GM19239 (cell line): ENCODE results near the gene MCOLN1.
A peak's percentile ranks its signal among the peaks of the same experiment; 100 is the strongest.
"Not testable (repeated sequence)": the region's sequence is repeated elsewhere in the genome, so short reads cannot be mapped to it uniquely, and the experiment has no call there.

Experiments
- DNase-seq: peaks from one replicate; pipeline ENCODE4 v3.0.0; 2011; ENCODE audit warnings: low spot score; ENCODE audit not compliant: insufficient read length
- FAIRE-seq: peaks from 2 replicates; lab custom pipeline; 2011; peaks lifted over from hg19 to GRCh38; lab: Jason Lieb, UNC

The MCOLN1 gene

DNA sequence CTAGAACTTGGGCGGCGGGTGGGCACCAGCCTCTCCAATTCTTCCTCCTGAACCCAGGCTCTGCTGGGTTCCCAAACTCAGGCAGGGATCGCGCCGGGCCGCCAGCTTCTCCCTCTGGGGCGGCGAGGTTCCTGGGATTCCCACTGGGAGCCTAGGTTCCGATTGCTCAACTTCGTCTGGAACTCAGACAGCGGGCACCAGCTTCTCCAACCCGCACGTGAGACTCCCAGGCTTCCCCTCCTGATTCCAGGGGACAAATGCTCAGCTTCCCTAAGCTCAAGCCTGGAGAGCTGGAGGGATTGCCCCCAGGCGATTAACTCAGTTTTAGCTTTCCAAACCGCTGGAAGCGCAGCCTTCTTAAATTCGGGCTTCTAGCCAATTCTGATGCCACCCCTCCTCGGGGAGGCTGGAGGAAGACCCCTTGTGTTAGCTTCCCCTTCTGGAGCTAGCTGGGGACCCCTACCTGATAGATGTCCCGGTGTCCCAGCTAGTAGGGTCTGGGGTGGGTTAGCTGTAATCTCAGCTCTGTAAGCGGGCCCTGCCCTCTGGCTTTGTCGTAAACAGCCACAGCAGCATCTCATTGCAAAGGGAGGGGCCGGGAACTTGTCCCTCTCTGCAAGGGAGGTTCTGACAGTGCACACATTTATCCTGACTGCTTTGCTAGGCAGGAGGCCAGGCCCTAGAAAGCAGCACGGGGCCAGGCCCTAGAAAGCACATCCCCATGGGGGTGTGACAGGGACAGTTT lies 671 bp downstream of the MCOLN1 start:
- no peak for DNase-seq
- FAIRE-seq, result no peak

- FAIRE-seq (no peak), DNase-seq (no peak)
Observed at GRCh38 chr19:7524523-7524922, 2.1 kb downstream of the MCOLN1 start.

- DNase-seq (no peak), FAIRE-seq (no peak)
Observed at GRCh38 chr19:7524992-7525739, 2.7 kb downstream of the MCOLN1 start.

- FAIRE-seq (no peak), DNase-seq (no peak)
Observed at GRCh38 chr19:7526059-7526929, 3.9 kb downstream of the MCOLN1 start.

GRCh38 chr19:7527516-7528191 lies 5.2 kb downstream of the MCOLN1 start:
- no peak for FAIRE-seq

DNA sequence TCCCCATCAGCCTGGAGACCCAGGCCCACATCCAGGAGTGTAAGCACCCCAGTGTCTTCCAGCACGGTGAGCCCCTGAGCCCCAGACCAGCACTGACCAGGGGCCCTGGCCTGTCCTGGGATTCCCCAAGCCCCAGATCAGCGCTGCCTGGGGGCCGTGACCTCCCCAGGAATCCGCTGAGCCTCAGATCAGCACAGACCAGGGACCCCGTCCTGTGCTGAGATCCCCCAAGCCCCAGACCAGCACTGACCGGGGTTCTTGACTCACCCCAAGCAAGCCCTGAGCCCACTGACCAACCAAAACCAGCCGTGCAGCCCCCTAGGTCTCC lies 5.7 kb downstream of the MCOLN1 start:
- FAIRE-seq, result no peak
- no peak for DNase-seq

More at GRCh38 chr19:7527516-7528191, 5.2 kb downstream of the MCOLN1 start:
- DNase-seq, result no peak

DNA sequence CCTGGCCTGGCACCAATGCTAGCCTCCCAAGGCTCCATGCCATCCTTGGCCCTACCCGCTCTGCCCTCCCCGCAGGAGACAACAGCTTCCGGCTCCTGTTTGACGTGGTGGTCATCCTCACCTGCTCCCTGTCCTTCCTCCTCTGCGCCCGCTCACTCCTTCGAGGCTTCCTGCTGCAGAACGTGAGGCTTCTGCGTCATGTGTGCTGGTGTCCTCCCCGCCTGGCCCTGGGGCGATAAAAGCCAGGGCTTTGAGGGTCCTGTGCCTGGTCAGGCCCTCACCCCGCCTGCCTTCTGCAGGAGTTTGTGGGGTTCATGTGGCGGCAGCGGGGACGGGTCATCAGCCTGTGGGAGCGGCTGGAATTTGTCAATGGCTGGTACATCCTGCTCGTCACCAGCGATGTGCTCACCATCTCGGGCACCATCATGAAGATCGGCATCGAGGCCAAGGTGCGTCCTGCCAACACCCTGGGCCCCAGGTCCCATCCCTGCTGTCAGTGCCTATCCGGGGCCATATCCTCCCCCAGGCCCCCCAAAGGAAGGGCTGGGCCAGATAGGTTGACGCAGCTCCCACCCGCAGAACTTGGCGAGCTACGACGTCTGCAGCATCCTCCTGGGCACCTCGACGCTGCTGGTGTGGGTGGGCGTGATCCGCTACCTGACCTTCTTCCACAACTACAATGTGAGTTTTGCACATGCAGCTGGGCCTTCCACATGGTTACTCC lies 6.3 kb downstream of the MCOLN1 start:
- DNase-seq, result no peak
- no peak for FAIRE-seq

DNA sequence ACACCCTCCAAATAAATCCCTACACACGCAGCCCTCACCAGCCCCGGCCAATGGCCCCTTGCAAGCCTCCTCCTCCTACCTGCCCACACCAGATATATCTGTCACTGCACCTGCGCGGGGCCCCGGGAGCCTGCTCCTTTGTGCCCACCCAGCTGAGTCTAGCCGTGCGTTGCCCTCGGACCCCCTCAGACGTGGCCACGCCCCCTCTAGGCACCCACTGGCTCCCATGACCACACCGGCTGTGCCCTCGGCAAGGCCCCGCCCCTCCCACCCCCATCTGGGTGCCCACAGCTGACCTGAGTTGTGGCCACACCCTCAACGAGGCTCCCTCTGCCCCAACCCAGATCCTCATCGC lies 6.8 kb downstream of the MCOLN1 start:
- DNase-seq (no peak), FAIRE-seq (no peak)

GRCh38 chr19:7529610-7530490 lies 7.4 kb downstream of the MCOLN1 start:
- DNase-seq, result no peak
- no peak for FAIRE-seq

GRCh38 chr19:7533281-7533885 lies 11.0 kb downstream of the MCOLN1 start:
- DNase-seq (no peak), FAIRE-seq (no peak)

- FAIRE-seq, result peak; percentile 94
- DNase-seq, result peak; percentile 97
Observed at GRCh38 chr19:7533925-7534480, 11.6 kb downstream of the MCOLN1 start.

DNA sequence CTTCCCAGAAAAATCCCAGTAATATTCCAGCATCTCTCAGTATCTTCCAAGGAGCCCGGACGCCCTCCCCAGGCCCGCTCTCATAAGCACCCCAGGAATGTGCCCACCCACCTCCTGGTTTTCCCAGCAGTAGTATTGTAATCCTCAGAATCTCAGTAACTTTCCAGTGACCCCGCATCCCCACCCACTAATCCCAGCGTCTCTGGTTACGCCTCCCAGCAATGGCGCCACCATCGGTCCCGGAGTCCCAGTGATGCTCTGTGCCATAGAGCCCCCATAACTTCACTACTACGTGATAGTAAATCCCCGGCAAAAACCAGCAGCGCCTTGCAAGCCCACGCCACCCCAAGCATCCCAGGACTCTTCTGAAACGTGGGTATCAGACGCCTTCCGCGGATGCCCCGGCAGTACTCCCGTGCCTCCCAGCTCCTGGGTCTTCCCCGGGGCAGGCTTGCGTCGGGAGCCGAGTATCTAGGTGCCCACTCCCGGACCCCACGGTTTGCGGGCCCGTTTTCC lies 12.2 kb downstream of the MCOLN1 start:
- DNase-seq (peak; percentile 49), FAIRE-seq (peak; percentile 48)

DNA sequence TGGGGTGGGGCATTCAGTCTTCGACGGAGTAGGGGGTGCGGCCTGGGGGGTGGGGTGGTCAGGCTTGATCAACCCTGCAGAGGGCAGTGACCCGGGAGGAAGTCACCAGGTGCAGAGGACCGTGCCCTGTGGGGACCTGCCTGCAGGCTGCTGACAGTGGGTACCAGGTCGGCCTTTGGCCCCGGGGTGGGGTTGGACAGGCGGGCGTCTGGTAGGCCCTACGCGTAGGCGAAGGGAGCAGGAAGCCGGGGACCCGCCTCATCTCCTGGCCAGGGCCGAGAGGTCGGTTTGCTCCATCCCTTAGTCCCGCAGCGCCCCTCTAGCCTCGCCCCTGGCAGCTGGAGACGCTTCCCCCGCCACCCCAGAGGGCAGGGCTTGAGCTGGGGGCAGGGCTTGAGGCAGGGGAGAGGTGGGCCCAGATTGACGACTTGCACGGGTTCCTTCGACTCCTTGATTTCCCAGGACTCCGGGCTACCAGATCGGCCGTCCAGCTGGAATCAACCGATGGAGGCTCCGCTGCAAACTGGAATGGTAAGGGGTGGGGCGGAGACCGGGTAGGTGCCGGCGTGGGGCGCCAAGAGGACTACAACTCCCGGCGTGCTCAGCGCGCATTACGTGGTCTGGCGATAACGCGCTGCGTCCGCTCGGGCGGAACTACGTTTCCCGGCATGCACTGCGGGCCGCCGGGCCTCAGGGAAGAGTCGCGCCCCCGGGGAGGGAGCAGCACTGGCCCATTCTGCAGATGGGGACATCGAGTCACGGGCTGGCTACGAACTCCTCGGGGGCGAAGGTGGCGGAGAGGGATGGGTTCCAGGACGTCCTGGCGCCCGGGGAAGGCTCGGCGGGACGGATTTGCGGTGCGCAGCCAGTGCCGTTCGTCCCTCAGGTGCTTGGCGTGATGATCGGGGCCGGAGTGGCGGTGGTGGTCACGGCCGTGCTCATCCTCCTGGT lies 12.9 kb downstream of the MCOLN1 start, which contains the start of gene PNPLA6:
TSS of gene PNPLA6 (plus strand) at position 671 of the 951 bp plus-strand sequence. CDS start at position 743, 72 bp downstream.
- DNase-seq (peak; percentile 97), FAIRE-seq (peak; percentile 99)

DNA sequence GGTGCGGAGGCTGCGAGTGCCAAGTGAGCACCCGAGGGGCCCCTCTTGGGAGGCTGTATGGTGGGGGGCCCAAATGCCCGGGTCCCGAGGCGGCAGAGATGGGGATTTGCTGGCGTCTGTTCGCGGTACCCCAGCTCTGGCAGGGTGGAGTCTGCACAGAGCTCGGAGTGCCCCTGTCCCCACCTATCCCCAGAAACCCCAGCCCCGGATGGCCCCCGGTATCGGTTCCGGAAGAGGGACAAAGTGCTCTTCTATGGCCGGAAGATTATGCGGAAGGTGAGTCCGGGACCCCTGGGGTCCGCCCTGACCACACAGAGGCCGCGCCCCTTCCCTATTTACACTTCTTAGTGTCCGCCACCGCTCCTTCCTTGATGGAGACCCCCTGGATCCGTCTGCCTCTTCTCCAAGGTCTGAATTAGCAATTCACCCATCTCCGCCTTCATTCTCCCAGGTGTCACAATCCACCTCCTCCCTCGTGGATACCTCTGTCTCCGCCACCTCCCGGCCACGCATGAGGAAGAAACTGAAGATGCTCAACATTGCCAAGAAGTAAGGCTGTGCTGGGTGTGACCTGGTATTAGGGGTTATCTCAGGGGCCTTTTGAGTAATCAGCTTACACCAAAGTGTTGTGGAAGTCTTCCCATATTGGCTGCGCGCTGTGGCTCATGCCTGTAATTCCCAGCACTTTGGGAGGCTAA lies 13.7 kb downstream of the MCOLN1 start:
- FAIRE-seq (no peak), DNase-seq (no peak)

DNA sequence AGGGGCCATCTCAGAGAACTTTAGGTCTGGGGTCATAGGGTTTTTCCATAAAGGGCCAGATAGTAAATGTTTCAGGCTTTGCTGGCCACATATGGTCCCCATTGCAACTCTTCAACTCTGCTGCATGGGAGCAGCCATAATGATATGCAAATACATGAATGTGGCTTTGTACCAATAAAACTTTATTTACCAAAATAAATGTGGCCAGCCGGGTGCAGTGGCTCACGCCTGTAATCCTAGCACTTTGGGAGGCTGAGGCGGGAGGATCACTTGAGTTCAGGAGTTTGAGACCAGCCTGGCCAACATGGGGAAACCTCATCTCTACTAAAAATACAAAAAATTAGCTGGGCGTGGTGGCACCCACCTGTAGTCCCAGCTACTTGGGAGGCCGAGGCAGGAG lies 16.6 kb downstream of the MCOLN1 start:
- not testable (repeated sequence) for DNase-seq, FAIRE-seq

- no peak for FAIRE-seq
- no peak for DNase-seq
Observed at GRCh38 chr19:7539827-7540425, 17.5 kb downstream of the MCOLN1 start.
